IgD-negative memory B cell (primary cell): ENCODE results near the gene EFNA4. TPM values are rescaled to one million over a fixed set of nuclear protein-coding genes. Genes with fewer than 3 reads are reported as not detected.
"Not testable (repeated sequence)": the region's sequence is repeated elsewhere in the genome, so short reads cannot be mapped to it uniquely, and the experiment has no call there.

Source experiments
- H3K27ac Mint-ChIP-seq, 3 donors: one replicate each; pipeline ENCODE4 v1.8.0; 2020 to 2022; ENCODE audit warnings: mild to moderate bottlenecking in 3 of 3, mixed read lengths in 3 of 3, moderate library complexity in 1 of 3
- H3K27me3 Mint-ChIP-seq: one replicate; pipeline ENCODE4 v1.8.0; 2021; ENCODE audit warnings: mixed read lengths
- H3K36me3 Mint-ChIP-seq: one replicate; pipeline ENCODE4 v1.8.0; 2020; ENCODE audit warnings: mild to moderate bottlenecking, mixed read lengths
- H3K4me1 Mint-ChIP-seq, 3 donors: one replicate each; pipeline ENCODE4 v1.8.0; 2020 to 2022; ENCODE audit warnings: mixed read lengths in 3 of 3, mild to moderate bottlenecking in 1 of 3
- H3K4me3 Mint-ChIP-seq, 4 donors: one replicate each; pipeline ENCODE4 v1.8.0; 2020 to 2022; ENCODE audit warnings: mild to moderate bottlenecking in 4 of 4, mixed read lengths in 4 of 4, moderate library complexity in 3 of 4
- H3K9me3 Mint-ChIP-seq, 3 donors: one replicate each; pipeline ENCODE4 v1.8.0; 2020 to 2021; ENCODE audit warnings: mixed read lengths in 3 of 3, mild to moderate bottlenecking in 1 of 3
- polyA plus RNA-seq: library from polyadenylated mRNA; unstranded; fragments of 300-500 nt; fragmentation: Illumina TruSeq; gene quantifications from one replicate; pipeline ENCODE4 v1.2.3, GENCODE V29; 2021

EFNA4 gene
- polyA plus RNA-seq, 1 donor from 2014 or later, result 8.5 TPM

DNA sequence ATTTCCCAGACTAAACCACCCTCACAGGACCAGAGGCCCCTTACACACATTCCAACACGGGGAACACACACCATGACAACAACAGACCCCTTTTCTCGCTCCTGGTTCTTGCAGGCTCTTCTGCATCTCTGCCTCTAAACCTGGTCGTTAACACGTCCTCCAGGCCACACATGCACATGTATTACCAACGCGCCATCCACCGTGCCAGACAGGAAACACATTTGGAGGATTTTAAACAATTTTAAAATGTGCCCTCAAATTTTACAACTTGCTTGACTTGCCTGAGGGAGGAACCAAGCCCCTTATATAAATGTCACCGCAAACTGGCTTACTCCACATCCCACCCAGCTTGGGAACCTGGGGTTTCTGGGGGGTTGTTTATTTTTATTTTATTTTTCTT is 47.3 kb downstream of the EFNA4 start:
- no peak overlapping the region for H3K27ac Mint-ChIP-seq
- H3K36me3 Mint-ChIP-seq, result peaks cover 2% of the 10 kb centered on the region
- H3K4me3 Mint-ChIP-seq, result no peak overlapping the region
- peaks cover 5% of the 10 kb centered on the region for H3K27me3 Mint-ChIP-seq
- no peaks in the 10 kb centered on the region for H3K4me1 Mint-ChIP-seq
- no peaks in the 10 kb centered on the region for H3K9me3 Mint-ChIP-seq

GRCh38 chr1:155113450-155113980 is 50.0 kb downstream of the EFNA4 start:
- peaks cover 2% of the 10 kb centered on the region for H3K36me3 Mint-ChIP-seq
- H3K4me1 Mint-ChIP-seq, result no peaks in the 10 kb centered on the region
- no peak overlapping the region for H3K4me3 Mint-ChIP-seq

GRCh38 chr1:155116113-155116764 is 52.7 kb downstream of the EFNA4 start:
- Mint-ChIP-seq H3K27me3 (peaks cover 13% of the 10 kb centered on the region), H3K4me1 (no peaks in the 10 kb centered on the region), H3K9me3 (no peaks in the 10 kb centered on the region), H3K27ac (peak overlapping the region in 1 of 3 donors; percentile 82), H3K36me3 (no peaks in the 10 kb centered on the region), H3K4me3 (no peak overlapping the region)

More at GRCh38 chr1:155113450-155113980, 50.0 kb downstream of the EFNA4 start:
- no peak overlapping the region for H3K27ac Mint-ChIP-seq
- H3K9me3 Mint-ChIP-seq, result no peaks in the 10 kb centered on the region
- H3K27me3 Mint-ChIP-seq, result peaks cover 11% of the 10 kb centered on the region

DNA sequence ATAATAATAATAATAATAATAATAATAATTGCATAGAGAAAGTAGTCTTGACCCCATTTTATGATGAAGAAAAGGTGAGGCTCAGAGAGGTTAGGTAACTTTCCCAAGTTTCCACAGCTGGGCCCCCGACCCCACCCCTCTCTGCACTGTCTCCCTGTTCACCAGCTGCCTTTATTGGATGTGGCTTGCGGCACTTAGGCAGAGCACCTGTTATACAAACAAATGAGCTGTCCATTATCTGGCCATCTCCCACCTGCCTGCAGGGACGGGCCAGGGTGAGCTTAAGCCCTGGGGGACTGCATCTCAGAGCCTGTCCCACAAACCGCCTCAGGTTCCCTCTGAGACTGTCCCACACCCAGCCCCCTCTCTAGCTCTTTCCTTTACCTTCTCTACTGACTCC is 54.1 kb downstream of the EFNA4 start:
- Mint-ChIP-seq H3K4me1 (no peaks in the 10 kb centered on the region), H3K27ac (no peak overlapping the region), H3K36me3 (no peaks in the 10 kb centered on the region), H3K9me3 (no peaks in the 10 kb centered on the region), H3K27me3 (peaks cover 11% of the 10 kb centered on the region), H3K4me3 (no peak overlapping the region)

DNA sequence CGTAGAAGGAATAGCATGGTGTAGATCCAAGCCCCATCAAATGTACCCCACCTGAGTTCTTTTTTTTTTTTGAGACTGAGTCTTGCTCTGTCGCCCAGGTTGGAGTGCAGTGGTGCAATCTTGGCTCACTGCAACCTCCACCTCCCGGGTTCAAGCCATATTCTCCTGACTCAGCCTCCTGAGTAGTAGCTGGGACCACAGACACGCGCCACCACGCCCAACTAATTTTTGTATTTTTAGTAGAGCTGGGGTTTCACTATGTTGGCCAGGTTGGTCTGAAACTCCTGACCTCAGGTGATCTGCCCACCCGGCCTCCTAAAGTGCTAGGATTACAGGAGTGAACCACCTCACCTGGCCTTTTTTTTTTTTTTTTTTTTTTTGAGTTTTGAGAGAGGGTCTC is 54.5 kb downstream of the EFNA4 start:
- not testable (repeated sequence) for H3K4me1 Mint-ChIP-seq, H3K9me3 Mint-ChIP-seq, H3K4me3 Mint-ChIP-seq, H3K27ac Mint-ChIP-seq, H3K36me3 Mint-ChIP-seq
- H3K27me3 Mint-ChIP-seq, result peaks cover 11% of the 10 kb centered on the region

Other genes starting within 250 kb of the EFNA4 start
- gene KCNN3, start 193.5 kb upstream of the EFNA4 start, polyA plus RNA-seq, result 0.88 TPM
- gene PMVK, start 127.0 kb upstream of the EFNA4 start, polyA plus RNA-seq, result 78.3 TPM
- 123 TPM for gene PBXIP1, start 107.6 kb upstream of the EFNA4 start, polyA plus RNA-seq
- 42.5 TPM for gene PYGO2, start 102.0 kb upstream of the EFNA4 start, polyA plus RNA-seq
- gene SHC1, start 93.0 kb upstream of the EFNA4 start, polyA plus RNA-seq, result 35.7 TPM
- gene CKS1B, start 89.1 kb upstream of the EFNA4 start, polyA plus RNA-seq, result 102 TPM
- gene FLAD1, start 80.4 kb upstream of the EFNA4 start, polyA plus RNA-seq, result 57.6 TPM
- not detected for gene LENEP, start 70.2 kb upstream of the EFNA4 start, polyA plus RNA-seq
- 7.7 TPM for gene ZBTB7B, start 60.9 kb upstream of the EFNA4 start, polyA plus RNA-seq
- not detected for gene DCST2, start 30.0 kb upstream of the EFNA4 start, polyA plus RNA-seq
- not detected for gene DCST1, start 29.9 kb upstream of the EFNA4 start, polyA plus RNA-seq
- 8.0 TPM for gene ADAM15, start 12.4 kb upstream of the EFNA4 start, polyA plus RNA-seq
- 1.3 TPM for gene EFNA3, start 15.1 kb downstream of the EFNA4 start, polyA plus RNA-seq
- gene EFNA1, start 64.1 kb downstream of the EFNA4 start, polyA plus RNA-seq, result not detected
- 72.9 TPM for gene SLC50A1, start 72.1 kb downstream of the EFNA4 start, polyA plus RNA-seq
- 83.9 TPM for gene DPM3, start 76.8 kb downstream of the EFNA4 start, polyA plus RNA-seq
- 420 TPM for gene KRTCAP2, start 109.6 kb downstream of the EFNA4 start, polyA plus RNA-seq
- 0.14 TPM for gene TRIM46, start 110.1 kb downstream of the EFNA4 start, polyA plus RNA-seq
- gene THBS3, start 144.2 kb downstream of the EFNA4 start, polyA plus RNA-seq, result 1.4 TPM
- gene MTX1, start 145.0 kb downstream of the EFNA4 start, polyA plus RNA-seq, result 41.7 TPM
- 1.7 TPM for gene ENTREP3, start 191.7 kb downstream of the EFNA4 start, polyA plus RNA-seq
- gene SCAMP3, start 198.6 kb downstream of the EFNA4 start, polyA plus RNA-seq, result 144 TPM
- gene CLK2, start 209.8 kb downstream of the EFNA4 start, polyA plus RNA-seq, result 19.7 TPM
- gene HCN3, start 213.7 kb downstream of the EFNA4 start, polyA plus RNA-seq, result 2.3 TPM
- not detected for gene PKLR, start 237.7 kb downstream of the EFNA4 start, polyA plus RNA-seq
- gene FDPS, start 245.1 kb downstream of the EFNA4 start, polyA plus RNA-seq, result 120 TPM